GM12878 (cell line): ENCODE measurements around the gene COL26A1. TPM values are rescaled to one million over a fixed set of nuclear protein-coding genes. Genes with fewer than 3 reads are reported as not detected.

Experiments
- ATAC-seq: fragments of 200-7000 bp; cut with Tn5 transposase; 3 replicates; pipeline ENCODE4 v1.9.1; 2020; ENCODE audit warnings: mild to moderate bottlenecking, moderate library complexity
- BruUV-seq: library from RNA; stranded (reverse); fragments of 400-500 nt; replicated peaks from 2 replicates; lab custom pipeline; 2021; lab: Mats Ljungman, UMichigan
- CTCF ChIA-PET: fragments of 300-600 bp; sonication (Branson Sonifier 250); formaldehyde crosslinking; extraction: SDS; loops from one replicate; lab custom pipeline; 2021; ENCODE audit warnings: inconsistent platforms; lab: Yijun Ruan, JAX
- POLR2A ChIA-PET: fragments of 350-600 bp; formaldehyde crosslinking; extraction: SDS; loops from one replicate; lab custom pipeline; 2021; ENCODE audit warnings: inconsistent platforms; lab: Charles Lee
- RAD21 ChIA-PET: fragments of 300-600 bp; sonication (Branson Sonifier 250); formaldehyde crosslinking; loops from one replicate; lab custom pipeline; 2023; ENCODE audit warnings: antibody characterized with exemption; ENCODE audit not compliant: unreplicated experiment; lab: Charles Lee
- SMC1A ChIA-PET: fragments of 300-600 bp; sonication (Branson Sonifier 250); formaldehyde crosslinking; loops from one replicate; lab custom pipeline; 2023; ENCODE audit not compliant: unreplicated experiment, uncharacterized antibody; lab: Charles Lee
- DNase-seq: peaks from one replicate; pipeline ENCODE4 v3.0.0-alpha.2; 2011; ENCODE audit warnings: low read depth, low spot score
- FAIRE-seq: peaks from 3 replicates; lab custom pipeline; 2011; peaks lifted over from hg19 to GRCh38; lab: Jason Lieb, UNC
- H2AFZ ChIP-seq: 2 replicates; pipeline ENCODE4 v1.6.0; 2011; ENCODE audit warnings: low read depth, low read length, control low read depth; ENCODE audit not compliant: control insufficient read depth
- H3K27ac ChIP-seq: 2 replicates; pipeline ENCODE4 v1.5.1; 2011; ENCODE audit warnings: control low read depth; ENCODE audit not compliant: control insufficient read depth, insufficient read depth
- H3K27me3 ChIP-seq, 2 experiments: replicated peaks in 1 of 2; 2 replicates each; pipeline versions ENCODE4 v1.6.0 to v1.6.1; 2011; ENCODE audit warnings: low read length in 1 of 2; ENCODE audit not compliant: control insufficient read depth in 2 of 2, insufficient read depth in 2 of 2
- H3K36me3 ChIP-seq, 2 experiments: 2 replicates each; pipeline ENCODE4 v1.5.1; 2011; ENCODE audit warnings: low read length in 1 of 2; ENCODE audit not compliant: control insufficient read depth in 2 of 2, insufficient read depth in 2 of 2
- H3K4me1 ChIP-seq: 2 replicates; pipeline ENCODE4 v1.6.1; 2011; ENCODE audit warnings: mild to moderate bottlenecking, low read length, moderate library complexity, mixed read lengths; ENCODE audit not compliant: control insufficient read depth, insufficient read depth
- H3K4me2 ChIP-seq: 2 replicates; pipeline ENCODE4 v1.6.0; 2011; ENCODE audit warnings: control low read depth; ENCODE audit not compliant: control insufficient read depth, insufficient read depth
- H3K4me3 ChIP-seq: fragments of 200-600 bp; sonication (generic); 2 replicates; pipeline ENCODE4 v1.5.1; 2016
- H3K79me2 ChIP-seq: 2 replicates; pipeline ENCODE4 v1.6.0; 2011; ENCODE audit warnings: low read length; ENCODE audit not compliant: control insufficient read depth, insufficient read depth
- H3K9ac ChIP-seq: 2 replicates; pipeline ENCODE4 v1.8.0; 2011; ENCODE audit warnings: low read length, control low read depth, mixed read lengths; ENCODE audit not compliant: control insufficient read depth, insufficient read depth
- H3K9me3 ChIP-seq: replicated peaks from 3 replicates; pipeline ENCODE4 v1.5.1; 2011; ENCODE audit warnings: mild to moderate bottlenecking, low read length; ENCODE audit not compliant: control insufficient read depth, insufficient read depth
- H4K20me1 ChIP-seq: 2 replicates; pipeline ENCODE4 v1.6.0; 2011; ENCODE audit not compliant: control insufficient read depth, insufficient read depth
- ATF3 ChIP-seq: IDR thresholded peaks from 2 replicates; pipeline ENCODE4 v1.6.1; 2011; ENCODE audit warnings: low read depth, mild to moderate bottlenecking, low read length, moderate library complexity, borderline replicate concordance; ENCODE audit errors: extremely low read depth
- CHD2 ChIP-seq: IDR thresholded peaks from 2 replicates; pipeline ENCODE4 v1.6.1; 2011; ENCODE audit warnings: low read depth, low read length, improper control_type of control experiment, borderline replicate concordance
- E2F4 ChIP-seq: IDR thresholded peaks from 2 replicates; pipeline ENCODE4 v1.6.1; 2012; ENCODE audit warnings: low read depth, low read length, improper control_type of control experiment
- MYB ChIP-seq: fragments of 150-350 bp; IDR thresholded peaks from 2 replicates; pipeline ENCODE4 v1.6.1; 2014; ENCODE audit warnings: mild to moderate bottlenecking, low read depth, low read length, borderline replicate concordance
- SMAD1 ChIP-seq: fragments of 450-650 bp; IDR thresholded peaks from 2 replicates; pipeline ENCODE4 v1.6.1; 2018; ENCODE audit warnings: mild to moderate bottlenecking, low read depth; ENCODE audit not compliant: partially characterized antibody
- TCF12 ChIP-seq: IDR thresholded peaks from 2 replicates; pipeline ENCODE4 v1.6.1; 2011; ENCODE audit warnings: low read depth, mild to moderate bottlenecking, low read length
- ZNF24 ChIP-seq: fragments of 450-650 bp; IDR thresholded peaks from 2 replicates; pipeline ENCODE4 v1.6.1; 2017; ENCODE audit warnings: antibody characterized with exemption, mild to moderate bottlenecking
- WGBS: methylation state at CpG from one replicate; pipeline ENCODE4 v1.1.6; 2016; ENCODE audit warnings: low lambda C conversion rate; ENCODE audit not compliant: insufficient replicate concordance, insufficient coverage; ENCODE audit errors: missing lambda C conversion rate; 5-methylcytosine and 5-hydroxymethylcytosine counted together
- in situ Hi-C: fragments of 300-500 bp; cut with MboI; formaldehyde crosslinking; loops from 9 replicates; pipeline ENCODE4 v1.14.3; 2018; ENCODE audit warnings: mixed read lengths
- intact Hi-C: fragments of 100-400 bp; cut with micrococcal nuclease; formaldehyde crosslinking; loops from one replicate; pipeline ENCODE4 v1.14.2; 2022; ENCODE audit not compliant: unreplicated experiment
- polyA plus RNA-seq, 11 experiments: library from polyadenylated mRNA; depleted of rRNA in 4 of 11; unstranded in 6 of 11; stranded (reverse) in 5 of 11; fragments of >200 nt; fragmentation: Nextera tagmentation in 4 of 11; fragmentation: Illumina TruSeq in 1 of 11; extraction: Ambion mirVana in 4 of 11; extraction: Trizol in 1 of 11; gene quantifications; 1 replicate in 1 of 11; 2 replicates in 10 of 11; pipeline versions ENCODE4 v1.2.1 to v1.2.3, GENCODE V29; 2011 to 2016; ENCODE audit warnings: inconsistent platforms in 2 of 11, missing spikeins in 2 of 11, low read depth in 1 of 11
- total RNA-seq, 4 experiments: library from RNA; depleted of rRNA in 3 of 4; stranded (reverse); fragments of >200 nt in 3 of 4; fragmentation: Illumina TruSeq in 1 of 4; extraction: Trizol in 1 of 4; gene quantifications; 2 replicates each; pipeline versions ENCODE4 v1.2.1 to v1.2.3, GENCODE V29; 2013 to 2021
- TF ChIP-seq, protein P1 (sequence below): fragments of 450-650 bp; IDR thresholded peaks from 2 replicates; pipeline ENCODE4 v1.6.1; 2018; ENCODE audit warnings: mild to moderate bottlenecking, low read depth, moderate library complexity; ENCODE audit not compliant: partially characterized antibody

COL26A1 gene
- total and polyA plus RNA-seq, 10 of the 15 experiments (the other 5 are each of a cell fraction or from before 2014, with no cell fraction given) = 0.08 TPM; not detected in 9

DNA sequence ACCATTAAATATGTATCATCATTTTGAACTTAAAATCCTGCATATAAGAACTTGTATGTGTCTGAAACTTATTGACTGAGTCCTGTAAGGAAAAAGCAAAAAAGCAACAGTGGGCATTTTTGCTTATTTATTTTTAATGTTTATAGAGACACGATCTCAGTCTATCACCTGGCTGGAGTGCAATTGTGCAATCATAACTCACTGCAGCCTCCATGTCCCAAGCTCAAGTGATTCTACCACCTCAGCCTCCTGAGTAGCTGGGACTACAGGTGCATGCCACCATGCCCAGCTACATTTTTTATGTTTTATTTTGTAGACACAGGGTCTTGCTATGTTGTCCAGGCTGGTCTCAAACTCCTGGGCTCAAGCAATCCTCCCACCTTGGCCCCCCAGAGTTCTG, 234.2 kb downstream of the COL26A1 start:
- WGBS = 0% methylated on average over 1 of the region's 1 CpG
- H4K20me1 ChIP-seq = no peaks in the 10 kb centered on the region
- H3K4me2 ChIP-seq = no peak overlapping the region
- H3K27ac ChIP-seq = no peak overlapping the region
- ChIA-PET POLR2A (no interaction called here), RAD21 (interaction anchor here (0.6 to 0.7 kb wide), 2 partner anchors 64 to 201 kb away, joined by 3 to 4 read pairs; no protein-coding TSS in a partner anchor), SMC1A (interaction anchor here (1.0 to 1.1 kb wide), 2 partner anchors 27 to 56 kb away, joined by 3 read pairs; no protein-coding TSS in a partner anchor), CTCF (interaction anchor here (0.6 to 1.2 kb wide), 3 partner anchors 8 to 794 kb away, joined by 3 to 4 read pairs (median 3); no protein-coding TSS in a partner anchor)
- no peaks in the 10 kb centered on the region for H3K9me3 ChIP-seq
- H3K9ac ChIP-seq = no peak overlapping the region
- H3K4me1 ChIP-seq = no peaks in the 10 kb centered on the region
- ATAC-seq (no peak), FAIRE-seq (no peak), DNase-seq (no peak)
- H3K36me3 ChIP-seq = no peaks in the 10 kb centered on the region
- no peak overlapping the region for H3K4me3 ChIP-seq
- no peaks in the 10 kb centered on the region for H3K79me2 ChIP-seq
- no peak for TF ChIP-seq ZNF24
- TF ChIP-seq ATF3 = no peak
- no peak for TF ChIP-seq TCF12
- TF ChIP-seq, protein P1, sequence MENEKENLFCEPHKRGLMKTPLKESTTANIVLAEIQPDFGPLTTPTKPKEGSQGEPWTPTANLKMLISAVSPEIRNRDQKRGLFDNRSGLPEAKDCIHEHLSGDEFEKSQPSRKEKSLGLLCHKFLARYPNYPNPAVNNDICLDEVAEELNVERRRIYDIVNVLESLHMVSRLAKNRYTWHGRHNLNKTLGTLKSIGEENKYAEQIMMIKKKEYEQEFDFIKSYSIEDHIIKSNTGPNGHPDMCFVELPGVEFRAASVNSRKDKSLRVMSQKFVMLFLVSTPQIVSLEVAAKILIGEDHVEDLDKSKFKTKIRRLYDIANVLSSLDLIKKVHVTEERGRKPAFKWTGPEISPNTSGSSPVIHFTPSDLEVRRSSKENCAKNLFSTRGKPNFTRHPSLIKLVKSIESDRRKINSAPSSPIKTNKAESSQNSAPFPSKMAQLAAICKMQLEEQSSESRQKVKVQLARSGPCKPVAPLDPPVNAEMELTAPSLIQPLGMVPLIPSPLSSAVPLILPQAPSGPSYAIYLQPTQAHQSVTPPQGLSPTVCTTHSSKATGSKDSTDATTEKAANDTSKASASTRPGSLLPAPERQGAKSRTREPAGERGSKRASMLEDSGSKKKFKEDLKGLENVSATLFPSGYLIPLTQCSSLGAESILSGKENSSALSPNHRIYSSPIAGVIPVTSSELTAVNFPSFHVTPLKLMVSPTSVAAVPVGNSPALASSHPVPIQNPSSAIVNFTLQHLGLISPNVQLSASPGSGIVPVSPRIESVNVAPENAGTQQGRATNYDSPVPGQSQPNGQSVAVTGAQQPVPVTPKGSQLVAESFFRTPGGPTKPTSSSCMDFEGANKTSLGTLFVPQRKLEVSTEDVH = no peak
- no peak for TF ChIP-seq CHD2
- TF ChIP-seq SMAD1 = no peak
- no peak for TF ChIP-seq E2F4
- no peak for TF ChIP-seq MYB
- intact Hi-C loops (no loop called here), in situ Hi-C loops (no loop called here)
- no peaks in the 10 kb centered on the region for H3K27me3 ChIP-seq
- no TSS peak for BruUV-seq
- H2AFZ ChIP-seq = no peak overlapping the region
